GM21786 (cell line): ENCODE data around the gene DIP2B.

ENCODE experiments used
- ATAC-seq: cut with Tn5 transposase; IDR thresholded peaks from one replicate; pipeline ENCODE4 v1.9.1; 2021; ENCODE audit not compliant: unreplicated experiment

DIP2B gene

GRCh38 chr12:50723865-50724264 is 219.1 kb downstream of the DIP2B start:
- no peak for ATAC-seq

- ATAC-seq, result no peak
These were observed 220.5 kb downstream of the DIP2B start for GRCh38 chr12:50725011-50725942.

DNA sequence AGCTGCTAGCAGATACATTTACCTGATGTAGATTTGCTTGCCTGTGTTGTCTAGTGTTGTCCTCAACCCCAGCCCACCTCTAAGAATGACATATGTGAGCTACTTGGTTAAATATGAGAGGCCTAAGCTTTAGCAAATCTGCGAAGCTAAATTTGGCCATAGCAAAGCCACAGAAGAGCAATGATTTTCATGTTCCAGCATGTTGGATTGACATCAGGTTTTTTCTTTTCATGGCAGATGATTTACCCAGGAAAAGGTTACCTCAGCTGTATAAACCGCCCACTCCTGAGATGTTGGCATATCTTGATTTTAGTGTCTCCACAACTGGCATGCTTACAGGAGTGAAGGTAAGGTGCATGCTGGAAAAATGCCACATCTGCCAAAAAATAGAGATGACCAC is 222.7 kb downstream of the DIP2B start:
- no peak for ATAC-seq

GRCh38 chr12:50728417-50728816 is 223.6 kb downstream of the DIP2B start:
- no peak for ATAC-seq

DNA sequence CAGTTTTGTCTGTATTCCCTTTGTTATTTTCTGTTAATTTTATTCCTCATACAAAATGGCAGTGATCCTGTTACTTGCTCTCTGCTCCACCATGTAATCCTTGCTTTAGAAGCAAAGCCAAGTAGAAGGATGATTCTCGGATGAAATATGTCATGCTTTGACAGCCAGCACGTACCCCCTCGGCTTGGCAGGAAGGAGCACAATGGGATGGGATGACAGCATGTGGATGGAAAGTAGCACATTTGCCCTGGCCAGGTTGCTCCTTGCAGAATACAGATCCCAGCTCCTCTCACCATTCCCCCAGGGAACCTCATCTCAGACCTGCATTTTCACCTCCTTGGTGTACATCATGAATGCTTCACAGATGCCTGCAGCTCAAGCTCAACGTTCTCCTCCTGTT is 224.1 kb downstream of the DIP2B start:
- ATAC-seq, result no peak

GRCh38 chr12:50732591-50732990 is 227.8 kb downstream of the DIP2B start:
- no peak for ATAC-seq

DNA sequence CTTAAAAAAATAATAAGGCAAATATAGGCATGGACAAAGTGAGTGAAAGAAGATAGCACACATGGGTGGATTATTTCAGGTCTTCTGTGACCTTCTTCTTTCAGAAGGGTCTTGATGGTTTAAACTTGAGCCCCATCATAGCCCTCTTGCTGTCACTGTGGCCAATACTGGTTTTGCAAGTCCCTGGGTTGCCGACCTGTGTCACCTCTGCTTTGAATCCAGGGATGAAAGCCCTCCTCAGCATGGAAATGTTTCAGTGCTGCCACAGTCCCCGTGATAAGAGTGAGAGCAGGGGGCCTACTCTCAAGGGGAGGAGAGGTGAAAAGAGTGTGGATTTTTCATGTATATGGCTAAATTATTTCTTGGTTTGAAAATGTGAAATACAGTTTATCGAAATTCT is 228.9 kb downstream of the DIP2B start:
- no peak for ATAC-seq

- no peak for ATAC-seq
These were observed 229.9 kb downstream of the DIP2B start for GRCh38 chr12:50734409-50735263.

DNA sequence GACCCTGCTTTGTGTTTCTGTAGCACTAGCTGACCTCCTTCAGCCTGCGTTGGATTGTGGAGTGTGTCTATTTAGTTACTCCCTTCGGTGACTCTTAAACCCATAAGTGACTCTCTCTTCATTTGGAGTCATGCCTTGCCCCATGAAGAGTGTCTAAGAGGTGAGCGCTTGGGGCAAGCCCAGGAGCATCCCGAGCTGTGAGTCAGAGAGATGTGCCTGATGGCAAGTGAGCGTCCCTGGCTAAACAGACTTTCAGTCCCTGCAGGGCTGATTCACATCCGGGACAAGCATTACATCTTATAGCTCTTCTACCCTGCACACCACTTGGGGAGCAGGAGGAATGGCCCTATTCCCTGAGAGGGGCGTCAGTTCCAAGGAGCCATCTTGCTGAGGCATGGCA is 234.8 kb downstream of the DIP2B start:
- no peak for ATAC-seq

- no peak for ATAC-seq
These were observed 235.5 kb downstream of the DIP2B start for GRCh38 chr12:50740307-50740706.

DNA sequence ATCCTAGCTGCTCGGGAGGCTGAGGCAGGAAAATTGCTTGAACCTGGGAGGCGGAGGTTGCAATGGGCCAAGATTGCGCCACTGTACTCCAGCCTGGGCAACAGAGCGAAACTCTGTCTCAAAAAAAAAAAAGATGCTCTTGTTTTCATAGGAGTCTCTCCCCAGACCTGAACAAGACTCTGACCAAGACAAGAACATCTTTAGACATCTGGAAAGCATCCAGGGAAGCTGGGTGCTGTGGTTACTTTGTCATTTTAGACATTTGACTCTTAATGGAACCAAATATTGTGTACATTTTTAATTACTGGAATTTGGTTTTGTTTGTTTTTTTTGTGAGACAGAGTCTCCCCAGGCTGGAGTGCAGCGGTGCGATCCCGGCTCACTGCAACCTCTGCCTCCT is 238.0 kb downstream of the DIP2B start:
- no peak for ATAC-seq

DNA sequence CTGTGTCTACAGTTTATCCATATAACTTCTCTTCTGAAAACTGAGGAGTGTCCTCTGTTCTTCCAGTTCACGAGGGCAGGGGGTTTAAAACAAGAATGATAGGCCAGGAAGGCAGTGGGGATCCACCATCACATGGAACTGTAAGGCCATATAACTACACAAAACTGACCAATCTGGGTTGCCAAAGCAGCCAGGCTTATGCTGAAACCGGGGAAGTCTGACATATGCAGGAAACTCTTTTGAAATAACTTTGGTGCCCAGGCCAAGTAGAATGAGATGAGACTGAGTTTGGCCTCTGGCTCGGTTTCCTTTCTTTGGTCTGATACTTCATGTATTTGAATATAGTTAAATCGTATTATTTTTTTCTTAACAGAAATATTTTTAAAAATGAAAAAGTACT is 241.1 kb downstream of the DIP2B start:
- no peak for ATAC-seq

- ATAC-seq, result no peak
These were observed 241.6 kb downstream of the DIP2B start for GRCh38 chr12:50746431-50746830.

DNA sequence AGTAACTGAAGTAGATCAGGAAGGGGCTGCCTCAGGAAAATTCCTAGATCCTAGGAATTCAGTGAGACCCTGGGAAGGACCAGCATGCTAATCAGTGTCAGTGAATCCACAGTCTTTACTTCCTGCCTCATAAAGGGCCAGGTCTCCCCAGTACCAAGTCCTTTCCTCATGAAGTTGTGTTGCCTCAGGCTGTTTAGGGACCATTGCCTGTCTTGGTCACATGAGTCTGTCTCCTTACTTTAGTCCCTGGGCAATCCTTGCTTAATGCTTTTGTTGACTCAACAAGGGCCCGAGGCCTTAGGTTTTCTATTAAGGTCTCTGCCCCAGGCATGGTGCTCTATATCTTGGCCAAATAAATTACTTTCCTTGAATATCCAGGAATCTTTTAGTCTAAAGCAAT is 243.0 kb downstream of the DIP2B start:
- no peak for ATAC-seq

DNA sequence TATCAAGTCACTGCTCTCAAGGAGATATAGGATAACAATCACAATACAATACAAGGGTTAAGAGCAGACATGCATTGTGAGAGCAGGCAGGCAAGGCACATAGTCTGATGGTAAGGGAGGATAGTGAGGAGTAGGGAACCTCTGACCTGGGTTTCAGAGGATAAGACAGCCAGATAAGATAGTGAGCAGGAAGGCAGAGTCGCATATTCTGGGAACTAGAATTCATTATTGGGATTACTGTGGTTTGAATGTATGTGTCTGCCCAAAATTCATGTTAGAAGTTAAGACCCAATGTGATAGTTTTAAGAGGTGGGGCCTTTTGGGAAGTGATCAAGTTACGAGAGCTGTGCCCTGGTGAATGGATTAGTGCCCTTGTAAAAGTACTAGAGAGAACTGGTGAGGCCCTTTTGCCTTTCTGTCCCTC is 244.7 kb downstream of the DIP2B start:
- ATAC-seq, result no peak

- no peak for ATAC-seq
These were observed 245.6 kb downstream of the DIP2B start for GRCh38 chr12:50750366-50750765.

DNA sequence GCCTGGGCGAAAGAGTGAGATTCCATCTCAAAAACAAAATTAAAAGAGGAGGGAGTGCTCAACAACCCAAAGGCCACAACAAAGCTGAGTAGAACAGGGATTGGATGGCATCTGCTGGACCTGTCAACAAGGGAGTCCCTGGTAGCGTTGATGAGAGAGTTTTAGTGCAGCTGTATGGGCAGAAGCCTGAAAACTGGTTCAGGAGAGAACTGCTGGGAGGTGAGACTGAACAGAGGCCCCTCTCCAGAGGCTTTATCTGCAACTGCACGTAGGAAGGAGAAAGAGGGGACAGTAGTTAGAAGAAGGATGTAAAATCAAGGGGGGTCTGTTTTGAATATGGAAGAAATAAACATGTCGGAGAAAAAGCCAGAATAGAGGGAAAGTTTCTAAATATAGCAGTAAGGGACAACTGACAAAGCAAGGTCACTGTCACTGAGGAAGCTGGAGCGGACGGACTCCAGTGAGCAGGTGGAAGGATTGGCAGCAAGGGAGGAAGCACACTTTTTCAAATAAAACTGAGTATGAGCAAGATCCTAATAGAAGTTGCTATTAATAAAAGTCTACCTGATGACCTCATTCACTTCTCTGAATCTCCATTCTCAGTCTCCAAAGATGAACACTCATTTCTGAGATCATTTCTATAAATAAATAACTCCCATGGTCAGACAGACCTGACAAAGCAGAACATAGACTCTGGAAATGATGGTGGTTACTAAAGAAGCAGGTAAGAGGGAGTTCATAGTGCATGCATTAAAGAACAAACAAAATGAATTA is 247.3 kb downstream of the DIP2B start:
- no peak for ATAC-seq

GRCh38 chr12:50753232-50753769 is 248.5 kb downstream of the DIP2B start:
- ATAC-seq, result no peak

GRCh38 chr12:50763639-50764285 is 259.0 kb downstream of the DIP2B start, which contains the start of gene ATF1:
Gene ATF1, plus strand, starts transcription at chr12:50764101. Its CDS starts 16,045 bp downstream, at chr12:50780146.
- peak; percentile 79 for ATAC-seq
